Activated CD4-positive, alpha-beta T cell treated with anti-CD3 and anti-CD28 coated beads for 36 hours (primary cell): ENCODE results near the gene ROS1. TPM values are rescaled to one million over a fixed set of nuclear protein-coding genes. Genes with fewer than 3 reads are reported as not detected.

ENCODE experiments used
- ATAC-seq: fragments of 200-7000 bp; cut with Tn5 transposase; one replicate; pipeline ENCODE4 v1.10.0; 2021; ENCODE audit warnings: mild to moderate bottlenecking, moderate library complexity
- CTCF ChIA-PET: fragments of 350-600 bp; sonication (Branson Sonifier 250); formaldehyde crosslinking; loops from one replicate; lab custom pipeline; 2021; ENCODE audit warnings: antibody characterized with exemption; lab: Charles Lee
- POLR2A ChIA-PET: fragments of 350-600 bp; sonication (Branson Sonifier 250); formaldehyde crosslinking; loops from one replicate; lab custom pipeline; 2021; ENCODE audit warnings: antibody characterized with exemption, inconsistent platforms; lab: Charles Lee
- DNase-seq: peaks from one replicate; pipeline ENCODE4 v3.0.0-alpha.2; 2020
- H3K27ac Mint-ChIP-seq: one replicate; pipeline ENCODE4 v1.8.0; 2021; ENCODE audit warnings: mixed read lengths
- H3K27me3 Mint-ChIP-seq: one replicate; pipeline ENCODE4 v1.8.0; 2021; ENCODE audit warnings: mixed read lengths
- H3K36me3 Mint-ChIP-seq: one replicate; pipeline ENCODE4 v1.8.0; 2021; ENCODE audit warnings: low read depth, mixed read lengths
- H3K4me1 Mint-ChIP-seq: one replicate; pipeline ENCODE4 v1.8.0; 2021; ENCODE audit warnings: mixed read lengths
- H3K4me3 Mint-ChIP-seq: one replicate; pipeline ENCODE4 v1.8.0; 2021; ENCODE audit warnings: mild to moderate bottlenecking, moderate library complexity, mixed read lengths
- H3K9me3 Mint-ChIP-seq: one replicate; pipeline ENCODE4 v1.8.0; 2021; ENCODE audit warnings: low read depth, mixed read lengths
- intact Hi-C, 2 experiments: fragments of 100-400 bp; cut with DNase I in 1 of 2; cut with micrococcal nuclease in 1 of 2; formaldehyde crosslinking; loops; one replicate each; pipeline versions ENCODE4 v1.14.2 to v1.15.1; 2022 to 2024; cut with DNase I, micrococcal nuclease
- total RNA-seq, 2 experiments: library from RNA; stranded (reverse); gene quantifications; one replicate each; pipeline ENCODE4 v1.2.3, GENCODE V29; 2021

Gene ROS1
- total RNA-seq, 2 experiments from 2014 or later = not detected

GRCh38 chr6:117344444-117345291 is 81.1 kb downstream of the ROS1 start:
- Mint-ChIP-seq H3K9me3 (no peaks in the 10 kb centered on the region), H3K27ac (no peak overlapping the region), H3K36me3 (no peaks in the 10 kb centered on the region), H3K4me1 (no peaks in the 10 kb centered on the region), H3K27me3 (peaks cover 7% of the 10 kb centered on the region), H3K4me3 (no peak overlapping the region)
- ChIA-PET POLR2A (no interaction called here), CTCF (interaction anchor here (0.7 to 0.9 kb wide), 2 partner anchors 258 to 260 kb away, joined by 4 read pairs; partner anchors contain the start of gene GOPC)
- DNase-seq (no peak), ATAC-seq (no peak)
- intact Hi-C loops = loop anchor here (2.0 to 10.0 kb wide), 3 partner anchors 212 to 630 kb away; no protein-coding TSS in a partner anchor

GRCh38 chr6:117338567-117338966 is 87.2 kb downstream of the ROS1 start:
- Mint-ChIP-seq H3K27me3 (peaks cover 14% of the 10 kb centered on the region), H3K9me3 (no peaks in the 10 kb centered on the region), H3K36me3 (no peaks in the 10 kb centered on the region), H3K27ac (no peak overlapping the region), H3K4me3 (no peak overlapping the region), H3K4me1 (no peaks in the 10 kb centered on the region)
- POLR2A ChIA-PET = no interaction called here
- intact Hi-C loops = no loop called here
- DNase-seq (no peak), ATAC-seq (no peak)
- CTCF ChIA-PET = interaction anchor here (1.1 kb wide), 1 partner anchor 13 kb away, joined by 4 read pairs; no protein-coding TSS in a partner anchor

DNA sequence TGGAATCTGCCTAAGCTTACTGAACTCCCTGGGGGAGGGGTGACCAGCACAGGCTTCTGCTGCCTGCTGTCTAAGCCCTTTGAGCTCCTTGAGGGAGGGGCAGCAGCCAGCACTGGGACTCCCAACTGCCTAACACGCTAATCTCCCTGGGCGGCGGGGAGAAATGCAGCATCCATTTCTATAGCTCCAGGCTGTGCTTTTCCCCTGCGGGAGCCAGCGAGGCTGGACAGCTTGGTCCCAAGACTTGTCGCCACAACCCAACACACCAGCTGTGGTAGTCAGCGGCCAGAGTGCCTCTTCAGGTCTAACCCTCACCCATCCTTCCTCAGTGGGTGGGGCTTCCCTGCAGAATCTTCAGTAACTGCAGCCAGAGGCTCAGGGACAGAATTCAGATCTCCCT is 95.8 kb downstream of the ROS1 start:
- DNase-seq (no peak), ATAC-seq (no peak)
- POLR2A ChIA-PET = no interaction called here
- Mint-ChIP-seq H3K27ac (no peak overlapping the region), H3K36me3 (no peaks in the 10 kb centered on the region), H3K4me3 (no peak overlapping the region), H3K27me3 (peaks cover 14% of the 10 kb centered on the region), H3K4me1 (no peaks in the 10 kb centered on the region), H3K9me3 (peaks cover 2% of the 10 kb centered on the region)
- CTCF ChIA-PET = no interaction called here
- intact Hi-C loops = no loop called here

- no peak for DNase-seq
Measured at GRCh38 chr6:117328500-117328899, 97.2 kb downstream of the ROS1 start.

DNA sequence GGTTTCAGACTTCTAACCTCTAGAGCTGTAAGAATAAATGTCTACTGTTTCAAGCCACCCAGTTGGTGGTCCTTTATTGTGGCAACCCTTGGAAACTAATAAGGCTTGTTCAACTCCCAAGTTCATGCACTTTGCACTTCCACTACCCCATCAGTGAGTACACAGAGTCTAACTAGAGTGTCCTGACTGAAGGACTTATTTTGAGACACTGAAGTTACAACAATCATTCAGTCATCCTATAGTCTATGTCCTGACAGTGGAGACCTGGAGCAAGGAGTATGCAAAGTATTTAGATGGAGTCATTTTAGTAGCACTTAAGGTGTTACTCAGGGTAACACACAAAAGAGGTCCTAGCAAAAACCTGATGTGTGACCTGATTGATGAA is 97.7 kb downstream of the ROS1 start:
- Mint-ChIP-seq H3K4me3 (no peak overlapping the region), H3K9me3 (peaks cover 2% of the 10 kb centered on the region), H3K27ac (no peak overlapping the region), H3K27me3 (peaks cover 14% of the 10 kb centered on the region), H3K4me1 (no peaks in the 10 kb centered on the region), H3K36me3 (no peaks in the 10 kb centered on the region)
- intact Hi-C loops = no loop called here
- DNase-seq (no peak), ATAC-seq (no peak)
- CTCF ChIA-PET = no interaction called here
- POLR2A ChIA-PET = no interaction called here

More at GRCh38 chr6:117328500-117328899, 97.2 kb downstream of the ROS1 start:
- ATAC-seq = no peak
- POLR2A ChIA-PET = no interaction called here
- Mint-ChIP-seq H3K36me3 (no peaks in the 10 kb centered on the region), H3K9me3 (peaks cover 2% of the 10 kb centered on the region), H3K4me1 (no peaks in the 10 kb centered on the region), H3K27ac (no peak overlapping the region), H3K4me3 (no peak overlapping the region), H3K27me3 (peaks cover 14% of the 10 kb centered on the region)
- intact Hi-C loops = no loop called here
- CTCF ChIA-PET = no interaction called here

DNA sequence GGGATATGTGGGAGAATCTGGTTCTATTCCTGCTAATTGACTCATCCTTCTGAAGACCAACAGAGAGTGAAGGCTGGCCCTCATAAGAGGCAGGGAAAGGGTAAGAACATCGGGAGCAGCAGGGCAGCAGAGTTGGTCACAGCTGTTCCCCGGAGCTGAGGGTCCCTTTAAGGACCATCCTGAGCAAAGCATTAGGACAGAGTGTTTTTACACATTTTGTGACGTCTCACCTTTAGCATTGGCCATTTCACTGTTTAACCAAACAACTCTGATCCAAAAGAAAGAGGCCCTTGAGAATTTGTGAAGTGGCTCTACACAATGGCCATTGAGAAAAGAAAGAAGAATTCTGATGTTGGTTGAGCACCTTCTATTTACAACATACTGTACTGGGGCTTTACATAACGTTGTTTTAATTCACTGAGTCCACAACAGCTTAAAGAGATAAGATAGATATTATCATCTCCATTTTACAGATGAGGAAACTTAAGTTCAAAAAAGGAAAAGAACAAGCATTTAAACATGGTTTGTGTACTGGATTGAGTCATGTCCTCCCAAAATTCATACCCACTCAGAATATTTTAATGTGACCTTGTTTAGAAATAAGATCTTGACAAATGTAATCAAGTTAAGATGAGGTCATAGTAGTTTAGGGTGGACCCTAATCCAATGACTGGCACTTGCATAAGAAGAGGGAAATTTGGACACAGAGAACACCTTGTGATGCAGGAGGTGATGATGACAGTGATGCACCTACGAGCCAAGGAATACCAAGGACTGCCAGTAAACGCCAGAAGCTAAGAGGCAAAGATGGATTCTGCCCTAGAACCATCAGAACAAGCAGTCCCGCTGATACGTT is 98.4 kb downstream of the ROS1 start:
- Mint-ChIP-seq H3K27ac (no peak overlapping the region), H3K4me3 (no peak overlapping the region), H3K36me3 (no peaks in the 10 kb centered on the region), H3K9me3 (no peaks in the 10 kb centered on the region), H3K4me1 (no peaks in the 10 kb centered on the region), H3K27me3 (peaks cover 14% of the 10 kb centered on the region)
- ATAC-seq = no peak
- POLR2A ChIA-PET = no interaction called here
- intact Hi-C loops = no loop called here
- CTCF ChIA-PET = no interaction called here
- DNase-seq = no peak

- no peak for DNase-seq
- intact Hi-C loops = no loop called here
- no peaks in the 10 kb centered on the region for H3K36me3 Mint-ChIP-seq
- POLR2A ChIA-PET = no interaction called here
- H3K27me3 Mint-ChIP-seq = peaks cover 14% of the 10 kb centered on the region
- no peak for ATAC-seq
- CTCF ChIA-PET = interaction anchor here (0.6 kb wide), 1 partner anchor 9 kb away, joined by 3 read pairs; no protein-coding TSS in a partner anchor
- H3K4me3 Mint-ChIP-seq = no peak overlapping the region
- H3K27ac Mint-ChIP-seq = no peak overlapping the region
- no peaks in the 10 kb centered on the region for H3K4me1 Mint-ChIP-seq
- no peaks in the 10 kb centered on the region for H3K9me3 Mint-ChIP-seq
Measured at GRCh38 chr6:117326396-117326795, 99.3 kb downstream of the ROS1 start.

DNA sequence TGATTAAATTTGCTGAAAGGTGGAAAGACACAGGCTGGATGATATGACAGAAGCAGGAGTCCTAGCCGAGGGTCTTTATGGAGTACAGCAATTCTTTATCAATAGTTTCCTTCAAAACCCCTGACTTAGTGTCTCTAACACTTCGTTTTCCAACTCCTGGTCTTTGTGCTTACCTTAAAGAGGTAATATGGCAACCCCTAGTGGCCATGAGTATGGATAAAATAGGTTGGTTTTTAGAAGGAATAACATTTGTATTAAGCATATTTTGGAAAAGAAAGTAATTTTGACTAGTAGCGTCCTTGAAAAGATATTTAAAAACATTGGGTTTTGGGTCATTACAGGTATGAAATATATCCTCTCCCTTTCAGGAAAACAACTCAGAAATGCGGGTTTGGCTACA is 108.5 kb downstream of the ROS1 start:
- H3K27me3 Mint-ChIP-seq = peaks cover 13% of the 10 kb centered on the region
- no peak overlapping the region for H3K4me3 Mint-ChIP-seq
- intact Hi-C loops = loop anchor here (1.0 to 5.0 kb wide), 3 partner anchors 345 to 535 kb away; no protein-coding TSS in a partner anchor
- DNase-seq = no peak
- ChIA-PET POLR2A (no interaction called here), CTCF (interaction anchor here (1.0 kb wide), 1 partner anchor 9 kb away, joined by 3 read pairs; no protein-coding TSS in a partner anchor)
- H3K27ac Mint-ChIP-seq = no peak overlapping the region
- no peaks in the 10 kb centered on the region for H3K9me3 Mint-ChIP-seq
- ATAC-seq = no peak
- H3K36me3 Mint-ChIP-seq = no peaks in the 10 kb centered on the region
- no peaks in the 10 kb centered on the region for H3K4me1 Mint-ChIP-seq

DNA sequence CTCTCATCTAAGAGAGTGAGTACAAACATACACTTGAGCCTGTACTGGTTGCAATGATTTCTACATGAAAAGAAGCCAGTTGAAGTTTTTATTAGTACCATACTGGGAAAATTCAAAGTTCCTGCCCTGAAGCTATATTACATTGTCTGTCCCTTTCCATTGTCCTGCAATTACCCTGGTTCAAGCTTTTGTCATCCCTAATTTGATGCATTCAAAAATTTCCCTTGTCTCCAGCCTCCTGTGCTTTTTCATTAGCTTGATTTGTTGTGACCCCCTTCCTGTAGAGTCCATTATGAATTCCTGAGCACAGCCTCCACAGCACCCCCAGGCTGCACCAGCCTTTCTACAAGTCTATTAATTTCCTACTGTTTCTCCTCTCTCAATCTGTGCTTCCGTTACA is 114.0 kb downstream of the ROS1 start:
- intact Hi-C loops = no loop called here
- Mint-ChIP-seq H3K27ac (no peak overlapping the region), H3K27me3 (peaks cover 10% of the 10 kb centered on the region), H3K4me1 (no peaks in the 10 kb centered on the region), H3K9me3 (no peaks in the 10 kb centered on the region), H3K4me3 (no peak overlapping the region), H3K36me3 (no peaks in the 10 kb centered on the region)
- POLR2A ChIA-PET = no interaction called here
- DNase-seq (no peak), ATAC-seq (no peak)
- CTCF ChIA-PET = interaction anchor here (0.5 kb wide), 1 partner anchor 745 kb away, joined by 3 read pairs; no protein-coding TSS in a partner anchor

DNA sequence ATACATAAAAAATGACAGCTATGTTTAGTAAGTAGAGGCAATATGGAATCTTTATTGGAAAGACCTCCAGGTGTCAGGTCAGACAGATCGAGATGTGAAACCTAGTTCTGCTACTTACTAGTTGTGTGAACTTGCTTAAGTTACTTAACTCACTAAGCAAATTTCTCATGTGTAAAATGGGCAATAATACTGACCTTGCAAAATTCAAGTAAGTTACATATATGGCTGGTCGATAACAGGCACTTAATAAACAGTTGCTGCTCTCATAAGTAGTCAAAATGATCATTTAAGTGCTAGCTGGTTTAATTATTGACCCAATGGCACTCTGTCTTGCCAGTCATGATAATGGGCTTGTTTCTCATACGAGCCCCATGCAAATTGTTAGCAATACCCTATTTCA is 114.4 kb downstream of the ROS1 start:
- Mint-ChIP-seq H3K9me3 (no peaks in the 10 kb centered on the region), H3K4me3 (no peak overlapping the region), H3K4me1 (no peaks in the 10 kb centered on the region), H3K27me3 (peaks cover 10% of the 10 kb centered on the region), H3K36me3 (no peaks in the 10 kb centered on the region), H3K27ac (no peak overlapping the region)
- ChIA-PET CTCF (interaction anchor here (0.5 kb wide), 1 partner anchor 745 kb away, joined by 3 read pairs; no protein-coding TSS in a partner anchor), POLR2A (no interaction called here)
- intact Hi-C loops = no loop called here
- ATAC-seq = no peak
- DNase-seq = no peak

DNA sequence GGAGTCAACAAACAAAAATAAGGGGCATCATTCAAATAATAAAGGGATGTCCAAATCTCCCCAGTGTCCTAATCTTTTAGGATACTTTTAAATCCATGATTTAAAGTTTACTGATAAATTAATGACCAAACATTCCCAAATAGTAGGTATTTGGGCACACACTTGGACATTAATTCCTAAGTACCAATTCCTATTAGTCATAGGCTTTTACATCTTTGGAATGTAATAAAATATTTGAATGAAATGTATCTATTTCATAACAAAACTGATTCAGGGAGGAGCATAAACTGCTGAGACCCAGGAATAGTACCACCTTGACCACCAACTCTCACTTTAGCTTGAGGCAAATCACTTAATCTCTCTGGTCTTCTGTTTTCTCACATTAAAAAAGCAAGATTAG is 116.1 kb downstream of the ROS1 start:
- CTCF ChIA-PET = no interaction called here
- ATAC-seq = no peak
- Mint-ChIP-seq H3K27me3 (peaks cover 7% of the 10 kb centered on the region), H3K9me3 (no peaks in the 10 kb centered on the region), H3K27ac (no peak overlapping the region), H3K36me3 (no peaks in the 10 kb centered on the region), H3K4me1 (no peaks in the 10 kb centered on the region), H3K4me3 (no peak overlapping the region)
- POLR2A ChIA-PET = no interaction called here
- DNase-seq = no peak
- intact Hi-C loops = no loop called here
